ENCODE results near the gene SNRPB. TPM values are rescaled to one million over a fixed set of nuclear protein-coding genes. Genes with fewer than 3 reads are reported as not detected.

The SNRPB gene
- total RNA-seq, 4 donors from 2014 or later = 119 to 176 (median 133) TPM

- intact Hi-C loops (cut with DNase I) = loop anchor here (10.0 kb wide), 1 partner anchor 247 kb away; no protein-coding TSS in a partner anchor
- no peaks in the 10 kb centered on the region for H3K27me3 ChIP-seq
- WGBS, 2 donors = 53 to 57% methylated on average over 8 of the region's 8 CpGs
- no peak overlapping the region for H3K27ac ChIP-seq
- H3K4me3 ChIP-seq (replicated peaks in 1 of 3) = no peak overlapping the region
- no peaks in the 10 kb centered on the region for H3K4me1 ChIP-seq
- H3K36me3 ChIP-seq = no peaks in the 10 kb centered on the region
- peak; percentile 33 to 82 (median 59) for TF ChIP-seq CTCF (IDR thresholded peaks at IDR 0.05)
- TF ChIP-seq POLR2A (IDR thresholded peaks at IDR 0.05) = no peak
- peak; percentile 60 to 67 for DNase-seq
- no peaks in the 10 kb centered on the region for H3K9me3 ChIP-seq
Measured at GRCh38 chr20:2451939-2452732, 18.5 kb downstream of the SNRPB start.

GRCh38 chr20:2451422-2451821, 19.2 kb downstream of the SNRPB start:
- Histone ChIP-seq H3K27me3 (no peaks in the 10 kb centered on the region), H3K4me1 (no peaks in the 10 kb centered on the region), H3K36me3 (no peaks in the 10 kb centered on the region), H3K27ac (no peak overlapping the region), H3K4me3 (replicated peaks in 1 of 3) (no peak overlapping the region), H3K9me3 (no peaks in the 10 kb centered on the region)
- no peak for TF ChIP-seq CTCF (IDR thresholded peaks at IDR 0.05)
- no peak for TF ChIP-seq POLR2A (IDR thresholded peaks at IDR 0.05)
- DNase-seq = no peak
- intact Hi-C loops (cut with DNase I) = loop anchor here (10.0 kb wide), 1 partner anchor 247 kb away; no protein-coding TSS in a partner anchor
- 81 to 84% methylated on average over 5 of the region's 5 CpGs for WGBS, 2 donors

GRCh38 chr20:2449386-2449785, 21.2 kb downstream of the SNRPB start:
- 96 to 97% methylated on average over 1 of the region's 1 CpG for WGBS, 2 donors
- no peaks in the 10 kb centered on the region for H3K36me3 ChIP-seq
- no peak for DNase-seq
- H3K4me3 ChIP-seq (replicated peaks in 1 of 3) = no peak overlapping the region
- TF ChIP-seq CTCF (IDR thresholded peaks at IDR 0.05) (no peak), POLR2A (IDR thresholded peaks at IDR 0.05) (no peak)
- H3K27ac ChIP-seq = no peak overlapping the region
- H3K27me3 ChIP-seq = no peaks in the 10 kb centered on the region
- H3K4me1 ChIP-seq = no peaks in the 10 kb centered on the region
- intact Hi-C loops (cut with DNase I) = no loop called here
- no peaks in the 10 kb centered on the region for H3K9me3 ChIP-seq

- H3K4me1 ChIP-seq = no peaks in the 10 kb centered on the region
- intact Hi-C loops (cut with DNase I) = no loop called here
- H3K9me3 ChIP-seq = no peaks in the 10 kb centered on the region
- 71 to 75% methylated on average over 4 of the region's 4 CpGs for WGBS, 2 donors
- H3K4me3 ChIP-seq (replicated peaks in 1 of 3) = no peak overlapping the region
- H3K27ac ChIP-seq = no peak overlapping the region
- no peak for TF ChIP-seq POLR2A (IDR thresholded peaks at IDR 0.05)
- H3K27me3 ChIP-seq = no peaks in the 10 kb centered on the region
- no peak for DNase-seq
- H3K36me3 ChIP-seq = no peaks in the 10 kb centered on the region
Measured at GRCh38 chr20:2446845-2447244, 23.7 kb downstream of the SNRPB start.

- TF ChIP-seq CTCF (IDR thresholded peaks at IDR 0.05) (no peak), POLR2A (IDR thresholded peaks at IDR 0.05) (no peak)
- Histone ChIP-seq H3K9me3 (no peaks in the 10 kb centered on the region), H3K36me3 (no peaks in the 10 kb centered on the region), H3K27ac (no peak overlapping the region), H3K4me3 (replicated peaks in 1 of 3) (no peak overlapping the region), H3K4me1 (no peaks in the 10 kb centered on the region), H3K27me3 (no peaks in the 10 kb centered on the region)
- intact Hi-C loops (cut with DNase I) = no loop called here
- DNase-seq = no peak
- WGBS, 2 donors = 50 to 53% methylated on average over 1 of the region's 1 CpG
Measured at GRCh38 chr20:2431185-2431584, 39.4 kb downstream of the SNRPB start.
